ENCODE data around the gene SUGCT. TPM values are rescaled to one million over a fixed set of nuclear protein-coding genes. Genes with fewer than 3 reads are reported as not detected.

SUGCT gene
- total RNA-seq, 1 experiment from 2014 or later = 9.9 TPM

GRCh38 chr7:40765639-40766038 lies 630.8 kb downstream of the SUGCT start:
- Mint-ChIP-seq H3K27ac (ENCODE audit: unreplicated experiment) (no peak overlapping the region), H3K4me1 (ENCODE audit: low read depth, unreplicated experiment) (no peaks in the 10 kb centered on the region), H3K27me3 (ENCODE audit: insufficient read depth, unreplicated experiment) (no peaks in the 10 kb centered on the region), H3K9me3 (ENCODE audit: unreplicated experiment) (no peaks in the 10 kb centered on the region), H3K36me3 (ENCODE audit: insufficient read depth, unreplicated experiment) (no peaks in the 10 kb centered on the region), H3K4me3 (ENCODE audit: unreplicated experiment) (no peak overlapping the region)
- Histone ChIP-seq H3K4me3 (ENCODE audit: low read depth, low read length) (no peak overlapping the region), H3K27me3 (replicated peaks; ENCODE audit: control insufficient read depth, insufficient read depth, low read length) (no peaks in the 10 kb centered on the region), H3K36me3 (ENCODE audit: control insufficient read depth, insufficient read depth, low read length) (no peaks in the 10 kb centered on the region), H3K4me1 (peaks cover 4% of the 10 kb centered on the region; the same call in 1 of the 2 replicates), H3K9me3 (no peaks in the 10 kb centered on the region)
- POLR2A ChIA-PET = no interaction called here
- intact Hi-C loops (cut with micrococcal nuclease; ENCODE audit: unreplicated experiment) = no loop called here
- CTCF ChIA-PET = no interaction called here
- BruUV-seq (replicated peaks) = no TSS peak
- no peak for TF ChIP-seq CTCF (IDR thresholded peaks at IDR 0.05; ENCODE audit: insufficient read depth in 1 of 2, low read depth in 1 of 2, low read length in 1 of 2, severe bottlenecking in 1 of 2, unreplicated experiment in 1 of 2)
- DNase-seq = no peak

- H3K27ac Mint-ChIP-seq (ENCODE audit: unreplicated experiment) = no peak overlapping the region
- H3K9me3 Mint-ChIP-seq (ENCODE audit: unreplicated experiment) = no peaks in the 10 kb centered on the region
- no peaks in the 10 kb centered on the region for H3K9me3 ChIP-seq
- ChIA-PET POLR2A (no interaction called here), CTCF (no interaction called here)
- H3K36me3 Mint-ChIP-seq (ENCODE audit: insufficient read depth, unreplicated experiment) = no peaks in the 10 kb centered on the region
- no peak overlapping the region for H3K4me3 Mint-ChIP-seq (ENCODE audit: unreplicated experiment)
- DNase-seq = no peak
- no peaks in the 10 kb centered on the region for H3K4me1 Mint-ChIP-seq (ENCODE audit: low read depth, unreplicated experiment)
- H3K27me3 Mint-ChIP-seq (ENCODE audit: insufficient read depth, unreplicated experiment) = no peaks in the 10 kb centered on the region
- BruUV-seq (replicated peaks) = no TSS peak
- no peak overlapping the region for H3K4me3 ChIP-seq (ENCODE audit: low read depth, low read length)
- no peaks in the 10 kb centered on the region for H3K4me1 ChIP-seq
- H3K27me3 ChIP-seq (replicated peaks; ENCODE audit: control insufficient read depth, insufficient read depth, low read length) = no peaks in the 10 kb centered on the region
- intact Hi-C loops (cut with micrococcal nuclease; ENCODE audit: unreplicated experiment) = no loop called here
- no peak for TF ChIP-seq CTCF (IDR thresholded peaks at IDR 0.05; ENCODE audit: insufficient read depth in 1 of 2, low read depth in 1 of 2, low read length in 1 of 2, severe bottlenecking in 1 of 2, unreplicated experiment in 1 of 2)
- no peaks in the 10 kb centered on the region for H3K36me3 ChIP-seq (ENCODE audit: control insufficient read depth, insufficient read depth, low read length)
Measured at GRCh38 chr7:40772096-40772495, 637.3 kb downstream of the SUGCT start.

GRCh38 chr7:40773656-40774055 lies 638.9 kb downstream of the SUGCT start:
- TF ChIP-seq CTCF (IDR thresholded peaks at IDR 0.05; ENCODE audit: insufficient read depth in 1 of 2, low read depth in 1 of 2, low read length in 1 of 2, severe bottlenecking in 1 of 2, unreplicated experiment in 1 of 2) = no peak
- H3K27me3 Mint-ChIP-seq (ENCODE audit: insufficient read depth, unreplicated experiment) = no peaks in the 10 kb centered on the region
- no TSS peak for BruUV-seq (replicated peaks)
- H3K27ac Mint-ChIP-seq (ENCODE audit: unreplicated experiment) = no peak overlapping the region
- POLR2A ChIA-PET = no interaction called here
- CTCF ChIA-PET = no interaction called here
- Histone ChIP-seq H3K4me1 (no peaks in the 10 kb centered on the region), H3K4me3 (ENCODE audit: low read depth, low read length) (no peak overlapping the region), H3K27me3 (replicated peaks; ENCODE audit: control insufficient read depth, insufficient read depth, low read length) (no peaks in the 10 kb centered on the region), H3K9me3 (no peaks in the 10 kb centered on the region), H3K36me3 (ENCODE audit: control insufficient read depth, insufficient read depth, low read length) (no peaks in the 10 kb centered on the region)
- no peaks in the 10 kb centered on the region for H3K4me1 Mint-ChIP-seq (ENCODE audit: low read depth, unreplicated experiment)
- intact Hi-C loops (cut with micrococcal nuclease; ENCODE audit: unreplicated experiment) = no loop called here
- H3K36me3 Mint-ChIP-seq (ENCODE audit: insufficient read depth, unreplicated experiment) = no peaks in the 10 kb centered on the region
- H3K4me3 Mint-ChIP-seq (ENCODE audit: unreplicated experiment) = no peak overlapping the region
- DNase-seq = no peak
- H3K9me3 Mint-ChIP-seq (ENCODE audit: unreplicated experiment) = no peaks in the 10 kb centered on the region
